ENCODE results near the gene CDH23.

The CDH23 gene

DNA sequence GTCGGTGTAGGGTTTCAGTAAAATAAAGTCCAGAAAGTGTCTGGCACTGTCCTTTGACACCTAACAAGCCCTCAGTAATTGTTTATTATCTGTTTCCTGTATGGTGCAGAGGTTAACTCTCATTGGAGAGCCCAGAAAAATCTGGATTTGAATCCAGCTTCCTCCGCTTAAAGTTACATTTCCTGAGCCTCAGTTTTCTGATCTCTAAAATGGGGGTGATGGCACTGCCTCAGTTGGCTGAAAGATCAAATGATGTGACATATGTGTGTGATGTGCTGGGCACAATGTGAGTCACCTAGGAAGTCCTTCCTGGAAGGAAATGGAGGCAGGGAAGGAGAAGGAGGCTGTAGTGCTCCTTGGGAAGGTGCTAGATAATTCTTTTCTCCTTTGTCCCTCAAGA is 14.7 kb upstream of the CDH23 start:
- H3K4me3 ChIP-seq (ENCODE audit: low read length), result no peak overlapping the region
- TF ChIP-seq, protein P1, sequence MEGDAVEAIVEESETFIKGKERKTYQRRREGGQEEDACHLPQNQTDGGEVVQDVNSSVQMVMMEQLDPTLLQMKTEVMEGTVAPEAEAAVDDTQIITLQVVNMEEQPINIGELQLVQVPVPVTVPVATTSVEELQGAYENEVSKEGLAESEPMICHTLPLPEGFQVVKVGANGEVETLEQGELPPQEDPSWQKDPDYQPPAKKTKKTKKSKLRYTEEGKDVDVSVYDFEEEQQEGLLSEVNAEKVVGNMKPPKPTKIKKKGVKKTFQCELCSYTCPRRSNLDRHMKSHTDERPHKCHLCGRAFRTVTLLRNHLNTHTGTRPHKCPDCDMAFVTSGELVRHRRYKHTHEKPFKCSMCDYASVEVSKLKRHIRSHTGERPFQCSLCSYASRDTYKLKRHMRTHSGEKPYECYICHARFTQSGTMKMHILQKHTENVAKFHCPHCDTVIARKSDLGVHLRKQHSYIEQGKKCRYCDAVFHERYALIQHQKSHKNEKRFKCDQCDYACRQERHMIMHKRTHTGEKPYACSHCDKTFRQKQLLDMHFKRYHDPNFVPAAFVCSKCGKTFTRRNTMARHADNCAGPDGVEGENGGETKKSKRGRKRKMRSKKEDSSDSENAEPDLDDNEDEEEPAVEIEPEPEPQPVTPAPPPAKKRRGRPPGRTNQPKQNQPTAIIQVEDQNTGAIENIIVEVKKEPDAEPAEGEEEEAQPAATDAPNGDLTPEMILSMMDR (conservative IDR thresholded peaks at IDR 0.05; ENCODE audit: low read depth, low read length), result no peak
- DNase-seq (ENCODE audit: low read depth), result no peak

DNA sequence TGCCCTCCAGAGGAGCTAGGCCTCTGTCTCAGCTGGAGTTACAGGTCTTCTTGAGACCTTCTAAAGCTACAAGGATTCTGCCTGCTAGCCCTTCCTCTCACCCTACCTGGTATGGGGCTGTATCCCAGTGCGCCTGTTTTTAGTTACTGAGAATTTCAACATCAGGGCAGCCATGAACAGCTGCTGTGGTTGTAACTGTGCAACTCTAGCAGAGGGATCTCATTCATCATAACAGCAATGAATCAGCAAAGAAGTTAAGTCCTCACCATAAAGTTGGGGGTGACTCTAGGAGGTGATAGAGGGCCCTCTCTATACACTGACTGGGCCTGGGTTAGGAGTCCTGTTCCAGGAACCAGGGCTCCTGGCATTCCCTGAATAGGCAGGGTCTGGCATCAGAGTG is 14.0 kb upstream of the CDH23 start:
- TF ChIP-seq, protein P1 (conservative IDR thresholded peaks at IDR 0.05; ENCODE audit: low read depth, low read length), result no peak
- no peak overlapping the region for H3K4me3 ChIP-seq (ENCODE audit: low read length)
- no peak for DNase-seq (ENCODE audit: low read depth)

- no peak overlapping the region for H3K4me3 ChIP-seq (ENCODE audit: low read length)
- TF ChIP-seq, protein P1 (conservative IDR thresholded peaks at IDR 0.05; ENCODE audit: low read depth, low read length), result peak; percentile 92
- DNase-seq (ENCODE audit: low read depth), result no peak
These were observed 12.6 kb upstream of the CDH23 start for GRCh38 chr10:71383972-71384687.

- TF ChIP-seq, protein P1 (conservative IDR thresholded peaks at IDR 0.05; ENCODE audit: low read depth, low read length), result no peak
- H3K4me3 ChIP-seq (ENCODE audit: low read length), result no peak overlapping the region
- DNase-seq (ENCODE audit: low read depth), result no peak
These were observed 8.5 kb upstream of the CDH23 start for GRCh38 chr10:71388171-71388570.

GRCh38 chr10:71388583-71389310 is 8.0 kb upstream of the CDH23 start:
- no peak for DNase-seq (ENCODE audit: low read depth)
- H3K4me3 ChIP-seq (ENCODE audit: low read length), result no peak overlapping the region
- TF ChIP-seq, protein P1 (conservative IDR thresholded peaks at IDR 0.05; ENCODE audit: low read depth, low read length), result no peak

DNA sequence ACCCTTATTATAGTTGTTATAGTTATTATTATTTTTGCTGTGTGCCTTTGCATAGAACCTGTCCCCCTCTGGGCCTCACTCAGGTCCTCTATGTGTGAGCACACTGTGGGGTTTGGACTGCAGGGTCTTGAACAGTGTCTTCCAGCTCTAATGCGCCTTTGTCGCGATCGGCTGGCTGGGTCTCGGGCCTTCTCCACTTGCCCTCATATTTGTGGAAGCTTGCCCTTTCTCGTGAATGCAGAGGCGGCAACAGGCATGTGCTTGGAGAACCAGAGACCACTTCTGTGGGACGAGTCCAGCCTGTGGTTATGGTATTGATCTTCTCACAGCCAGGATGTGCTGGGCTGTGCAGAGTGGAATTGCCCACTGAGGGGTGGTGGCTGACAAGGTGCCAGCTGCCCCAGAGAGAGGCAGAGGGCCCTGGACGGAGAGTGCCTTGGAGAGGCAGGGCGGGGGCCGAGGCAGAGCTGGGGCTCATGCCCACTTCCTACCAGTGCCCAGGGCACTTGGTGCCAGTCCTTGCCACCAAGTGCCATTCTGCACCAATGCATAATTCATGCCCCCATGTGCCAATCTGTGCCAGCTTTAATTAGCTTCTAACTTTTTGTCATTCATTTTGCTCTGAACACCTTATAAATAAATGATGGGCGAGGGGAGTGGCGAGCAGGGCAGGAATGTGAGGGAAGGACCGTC is 6.8 kb upstream of the CDH23 start:
- H3K4me3 ChIP-seq (ENCODE audit: low read length), result no peak overlapping the region
- TF ChIP-seq, protein P1 (conservative IDR thresholded peaks at IDR 0.05; ENCODE audit: low read depth, low read length), result no peak
- DNase-seq (ENCODE audit: low read depth), result no peak

Measured in retinal pigment epithelial cell (primary cell).